Right lobe of liver (tissue), 4 donors: ENCODE results near the gene RASSF1.

Source experiments
- CTCF ChIP-seq, 4 donors: fragments of 200-600 bp in 3 of 4; fragments of 450-650 bp in 1 of 4; IDR thresholded peaks; one replicate each; pipeline versions ENCODE4 v1.5.1 to v1.8.0; 2016 to 2022; ENCODE audit warnings: antibody characterized with exemption in 4 of 4, mild to moderate bottlenecking in 2 of 4
- POLR2A ChIP-seq: fragments of 450-650 bp; IDR thresholded peaks from one replicate; pipeline ENCODE4 v1.6.1; 2017; ENCODE audit warnings: antibody characterized with exemption, mild to moderate bottlenecking
- donor health status: DM: no; HTN: no; CAD: no.
- donor health status: DM: no; HTN: no; CAD: no.
- donor health status: DM: no; HTN: yes; CAD: no.

- no peak for TF ChIP-seq CTCF (IDR thresholded peaks at IDR 0.05)
- peak; percentile 68 for TF ChIP-seq POLR2A
Observed at GRCh38 chr3:50327943-50328691, 12.5 kb downstream of the RASSF1 start, which contains the start of gene TUSC2.
